Caco-2 (cell line): ENCODE data around the gene SLC6A6. TPM values are rescaled to one million over a fixed set of nuclear protein-coding genes. Genes with fewer than 3 reads are reported as not detected.

Experiments
- BruUV-seq: library from RNA; stranded (reverse); fragments of 400-500 nt; replicated peaks from 2 replicates; lab custom pipeline; 2021; lab: Mats Ljungman, UMichigan
- CTCF ChIA-PET: fragments of 300-600 bp; sonication (Branson Sonifier 250); formaldehyde crosslinking; loops from one replicate; lab custom pipeline; 2022; ENCODE audit warnings: antibody characterized with exemption; lab: Charles Lee
- POLR2A ChIA-PET: fragments of 300-600 bp; sonication (Branson Sonifier 250); formaldehyde crosslinking; loops from one replicate; lab custom pipeline; 2022; ENCODE audit warnings: antibody characterized with exemption; lab: Charles Lee
- DNase-seq, 2 experiments: peaks; one replicate each; pipeline versions ENCODE4 v3.0.0 to v3.0.0-alpha.2; 2020 to 2022
- H3K27me3 ChIP-seq: replicated peaks from 2 replicates; pipeline ENCODE4 v1.6.0; 2011; ENCODE audit warnings: low read length; ENCODE audit not compliant: control insufficient read depth, insufficient read depth
- H3K36me3 ChIP-seq: 2 replicates; pipeline ENCODE4 v1.5.1; 2011; ENCODE audit warnings: low read length; ENCODE audit not compliant: control insufficient read depth, insufficient read depth
- H3K4me1 ChIP-seq: fragments of 250-450 bp; sonication (Bioruptor Pico); 2 replicates; pipeline ENCODE4 v1.5.1; 2020; ENCODE audit warnings: mild to moderate bottlenecking
- H3K4me3 ChIP-seq: 2 replicates; pipeline ENCODE4 v1.5.1; 2011; ENCODE audit warnings: low read depth, mild to moderate bottlenecking, control low read depth, low read length
- H3K9me3 ChIP-seq: fragments of 250-450 bp; sonication (Bioruptor Pico); 2 replicates; pipeline ENCODE4 v1.5.1; 2020; ENCODE audit warnings: mild to moderate bottlenecking, moderate library complexity
- H3K27ac Mint-ChIP-seq: one replicate; pipeline ENCODE4 v1.8.0; 2022; ENCODE audit warnings: mixed read lengths; ENCODE audit not compliant: unreplicated experiment
- H3K27me3 Mint-ChIP-seq: one replicate; pipeline ENCODE4 v1.8.0; 2022; ENCODE audit warnings: mixed read lengths; ENCODE audit not compliant: insufficient read depth, unreplicated experiment
- H3K36me3 Mint-ChIP-seq: one replicate; pipeline ENCODE4 v1.8.0; 2022; ENCODE audit warnings: mild to moderate bottlenecking, mixed read lengths; ENCODE audit not compliant: insufficient read depth, unreplicated experiment
- H3K4me1 Mint-ChIP-seq: one replicate; pipeline ENCODE4 v1.8.0; 2022; ENCODE audit warnings: low read depth, mixed read lengths; ENCODE audit not compliant: unreplicated experiment
- H3K4me3 Mint-ChIP-seq: one replicate; pipeline ENCODE4 v1.8.0; 2022; ENCODE audit warnings: mild to moderate bottlenecking, moderate library complexity, mixed read lengths; ENCODE audit not compliant: unreplicated experiment
- H3K9me3 Mint-ChIP-seq: one replicate; pipeline ENCODE4 v1.8.0; 2022; ENCODE audit warnings: mixed read lengths; ENCODE audit not compliant: unreplicated experiment
- intact Hi-C: fragments of 100-400 bp; cut with micrococcal nuclease; formaldehyde crosslinking; loops from one replicate; pipeline ENCODE4 v1.10.0; 2022; ENCODE audit not compliant: unreplicated experiment
- total RNA-seq: library from RNA; stranded (reverse); gene quantifications from 2 replicates; pipeline ENCODE4 v1.2.3, GENCODE V29; 2022
- TF ChIP-seq, protein P1 (sequence below), 2 experiments: fragments of 200-600 bp in 1 of 2; IDR thresholded peaks; 1 replicate in 1 of 2; 2 replicates in 1 of 2; pipeline versions ENCODE4 v1.5.1 to v1.8.0; 2011 to 2022; ENCODE audit warnings: antibody characterized with exemption in 1 of 2, control low read depth in 1 of 2, inconsistent platforms in 1 of 2, low read depth in 1 of 2, low read length in 1 of 2, mild to moderate bottlenecking in 1 of 2, moderate library complexity in 1 of 2; ENCODE audit not compliant: insufficient read depth in 1 of 2, severe bottlenecking in 1 of 2, unreplicated experiment in 1 of 2

Gene SLC6A6
- total RNA-seq, 1 experiment from 2014 or later = 49.6 TPM

DNA sequence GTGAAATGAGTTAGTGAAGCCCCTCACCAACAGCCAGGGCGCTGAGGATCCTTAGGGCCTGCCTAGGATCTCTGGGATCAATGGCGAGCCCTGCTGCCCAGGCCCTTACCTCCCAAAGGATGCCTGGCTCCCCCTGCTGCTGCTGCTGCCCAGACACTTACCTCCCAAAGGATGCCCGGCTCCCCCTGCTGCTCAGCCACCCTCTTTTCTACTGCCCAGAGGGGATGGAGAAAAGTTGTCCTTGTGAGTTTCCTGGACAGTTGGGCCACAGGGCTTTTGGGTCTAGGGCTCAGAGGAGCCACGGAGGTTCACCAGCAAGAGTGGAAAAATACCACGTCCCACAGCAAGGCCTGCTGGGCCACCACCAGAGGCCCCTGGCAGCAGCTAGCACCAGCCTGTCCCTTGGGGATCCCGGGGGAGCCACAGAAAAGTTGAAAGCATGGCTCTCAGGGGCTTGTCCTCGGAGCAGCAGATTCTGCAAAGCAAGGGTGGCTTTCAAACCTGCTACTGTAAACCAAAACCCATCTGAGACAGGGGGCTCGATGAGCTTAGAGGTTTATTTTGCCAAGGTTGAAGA is 59.4 kb downstream of the SLC6A6 start:
- Histone ChIP-seq H3K36me3 (peaks cover 12% of the 10 kb centered on the region), H3K27me3 (no peaks in the 10 kb centered on the region), H3K9me3 (no peaks in the 10 kb centered on the region), H3K4me1 (no peaks in the 10 kb centered on the region), H3K4me3 (no peak overlapping the region)
- Mint-ChIP-seq H3K4me3 (no peak overlapping the region), H3K36me3 (peaks cover 62% of the 10 kb centered on the region), H3K27ac (peak overlapping the region; percentile 70), H3K9me3 (no peaks in the 10 kb centered on the region), H3K27me3 (no peaks in the 10 kb centered on the region), H3K4me1 (no peaks in the 10 kb centered on the region)
- CTCF ChIA-PET = interaction anchor here (0.8 to 4.3 kb wide), 2 partner anchors 60 to 258 kb away, joined by 5 to 24 read pairs; partner anchors contain the start of gene SLC6A6
- TF ChIP-seq, protein P1, sequence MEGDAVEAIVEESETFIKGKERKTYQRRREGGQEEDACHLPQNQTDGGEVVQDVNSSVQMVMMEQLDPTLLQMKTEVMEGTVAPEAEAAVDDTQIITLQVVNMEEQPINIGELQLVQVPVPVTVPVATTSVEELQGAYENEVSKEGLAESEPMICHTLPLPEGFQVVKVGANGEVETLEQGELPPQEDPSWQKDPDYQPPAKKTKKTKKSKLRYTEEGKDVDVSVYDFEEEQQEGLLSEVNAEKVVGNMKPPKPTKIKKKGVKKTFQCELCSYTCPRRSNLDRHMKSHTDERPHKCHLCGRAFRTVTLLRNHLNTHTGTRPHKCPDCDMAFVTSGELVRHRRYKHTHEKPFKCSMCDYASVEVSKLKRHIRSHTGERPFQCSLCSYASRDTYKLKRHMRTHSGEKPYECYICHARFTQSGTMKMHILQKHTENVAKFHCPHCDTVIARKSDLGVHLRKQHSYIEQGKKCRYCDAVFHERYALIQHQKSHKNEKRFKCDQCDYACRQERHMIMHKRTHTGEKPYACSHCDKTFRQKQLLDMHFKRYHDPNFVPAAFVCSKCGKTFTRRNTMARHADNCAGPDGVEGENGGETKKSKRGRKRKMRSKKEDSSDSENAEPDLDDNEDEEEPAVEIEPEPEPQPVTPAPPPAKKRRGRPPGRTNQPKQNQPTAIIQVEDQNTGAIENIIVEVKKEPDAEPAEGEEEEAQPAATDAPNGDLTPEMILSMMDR (IDR thresholded peaks at IDR 0.05; ENCODE audit: insufficient read depth in 1 of 2, low read depth in 1 of 2, low read length in 1 of 2, severe bottlenecking in 1 of 2, unreplicated experiment in 1 of 2) = peak; percentile 65 to 95
- DNase-seq = peak; percentile 74 to 78
- POLR2A ChIA-PET = no interaction called here
- intact Hi-C loops = loop anchor here (1.0 kb wide), 3 partner anchors 60 to 259 kb away; partner anchors contain the start of gene SLC6A6
- no TSS peak for BruUV-seq

DNA sequence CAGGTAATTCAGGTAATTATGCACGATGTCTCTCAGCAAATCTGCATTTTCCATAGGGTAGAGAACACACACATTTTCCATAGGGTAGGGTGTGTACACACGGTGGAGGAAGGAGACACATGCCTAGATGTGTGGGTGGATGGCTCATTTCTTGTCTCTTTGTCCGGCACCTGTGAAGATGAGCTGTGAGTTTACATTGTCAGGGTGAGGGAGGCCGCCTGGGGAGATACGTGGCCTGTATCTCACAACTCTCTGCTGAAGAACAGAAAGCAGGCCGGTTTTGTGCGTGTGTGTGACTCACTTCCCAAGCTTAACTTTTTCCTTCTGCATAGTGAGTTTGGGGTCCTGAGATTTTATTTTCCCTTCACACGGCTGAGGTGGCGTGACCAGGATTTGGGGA is 60.3 kb downstream of the SLC6A6 start:
- Mint-ChIP-seq H3K4me1 (no peaks in the 10 kb centered on the region), H3K4me3 (no peak overlapping the region), H3K36me3 (peaks cover 59% of the 10 kb centered on the region), H3K9me3 (no peaks in the 10 kb centered on the region), H3K27me3 (no peaks in the 10 kb centered on the region), H3K27ac (peak overlapping the region; percentile 70)
- ChIA-PET CTCF (interaction anchor here (0.6 to 4.3 kb wide), 3 partner anchors 259 to 567 kb away, joined by 3 to 24 read pairs (median 3); no protein-coding TSS in a partner anchor), POLR2A (no interaction called here)
- intact Hi-C loops = no loop called here
- no peaks in the 10 kb centered on the region for H3K27me3 ChIP-seq
- TF ChIP-seq, protein P1 (IDR thresholded peaks at IDR 0.05; ENCODE audit: insufficient read depth in 1 of 2, low read depth in 1 of 2, low read length in 1 of 2, severe bottlenecking in 1 of 2, unreplicated experiment in 1 of 2) = no peak
- H3K4me1 ChIP-seq = no peaks in the 10 kb centered on the region
- DNase-seq = no peak
- BruUV-seq = no TSS peak
- H3K4me3 ChIP-seq = no peak overlapping the region
- peaks cover 12% of the 10 kb centered on the region for H3K36me3 ChIP-seq
- H3K9me3 ChIP-seq = no peaks in the 10 kb centered on the region

DNA sequence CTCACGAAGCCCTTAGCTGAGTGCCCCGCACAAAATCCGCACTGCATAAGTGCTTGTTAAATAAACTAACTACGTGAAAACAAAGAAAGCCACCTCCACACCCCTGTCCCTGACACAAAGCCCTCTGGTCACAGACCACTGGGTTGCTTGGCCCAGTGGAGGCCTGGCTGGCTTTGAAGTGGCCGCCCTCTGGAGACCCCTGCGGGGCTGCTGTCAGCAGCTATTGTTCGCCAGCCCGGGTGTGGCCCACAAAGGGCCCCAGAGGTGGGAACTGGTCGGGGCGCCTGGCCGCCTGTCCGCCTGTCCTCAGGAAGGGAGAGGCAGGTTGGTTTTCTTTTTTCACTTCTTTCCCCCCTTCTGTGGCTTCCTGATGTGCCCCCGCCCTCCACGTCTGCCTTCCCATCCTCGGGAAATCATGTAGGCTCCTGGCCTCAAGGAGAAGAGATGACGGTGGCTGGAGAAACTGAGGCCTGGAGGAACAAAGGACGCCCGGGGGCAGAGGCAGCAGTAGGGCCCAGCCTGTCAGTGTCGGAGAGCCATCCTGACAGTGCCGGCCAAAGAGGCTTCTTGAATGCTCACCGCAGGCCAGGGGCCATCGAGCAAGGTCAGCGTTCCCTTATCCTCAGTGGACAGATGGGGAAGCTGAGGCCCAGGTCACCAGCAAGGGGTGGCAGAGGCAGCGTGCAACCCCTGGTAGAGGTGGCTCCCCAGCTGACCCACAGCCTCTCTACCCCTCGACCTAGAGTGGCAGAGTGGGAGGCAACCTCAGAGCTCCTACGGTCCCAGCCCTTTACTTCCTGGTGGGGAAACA is 61.1 kb downstream of the SLC6A6 start:
- CTCF ChIA-PET = interaction anchor here (1.1 to 4.3 kb wide), 3 partner anchors 203 to 567 kb away, joined by 3 to 24 read pairs (median 3); no protein-coding TSS in a partner anchor
- H3K4me1 ChIP-seq = no peaks in the 10 kb centered on the region
- no TSS peak for BruUV-seq
- no peak overlapping the region for H3K4me3 Mint-ChIP-seq
- no peaks in the 10 kb centered on the region for H3K27me3 ChIP-seq
- H3K4me1 Mint-ChIP-seq = no peaks in the 10 kb centered on the region
- POLR2A ChIA-PET = no interaction called here
- no peaks in the 10 kb centered on the region for H3K9me3 Mint-ChIP-seq
- H3K27ac Mint-ChIP-seq = no peak overlapping the region
- peaks cover 14% of the 10 kb centered on the region for H3K36me3 ChIP-seq
- H3K4me3 ChIP-seq = no peak overlapping the region
- H3K36me3 Mint-ChIP-seq = peaks cover 63% of the 10 kb centered on the region
- DNase-seq = no peak
- no peaks in the 10 kb centered on the region for H3K27me3 Mint-ChIP-seq
- intact Hi-C loops = no loop called here
- TF ChIP-seq, protein P1 (IDR thresholded peaks at IDR 0.05; ENCODE audit: insufficient read depth in 1 of 2, low read depth in 1 of 2, low read length in 1 of 2, severe bottlenecking in 1 of 2, unreplicated experiment in 1 of 2) = no peak
- H3K9me3 ChIP-seq = no peaks in the 10 kb centered on the region
